ENCODE data around the gene SIPA1L2. TPM values are rescaled to one million over a fixed set of nuclear protein-coding genes. Genes with fewer than 3 reads are reported as not detected.
"Not testable (repeated sequence)": the region's sequence is repeated elsewhere in the genome, so short reads cannot be mapped to it uniquely, and the experiment has no call there.

Gene SIPA1L2
- total and polyA plus RNA-seq, 2 of the 4 experiments (the other 2 are of a cell fraction) = 7.1 to 13.4 TPM

- ATAC-seq (ENCODE audit: low read depth); CTCF ChIA-PET: not testable (repeated sequence)
- 90% methylated on average over 4 of the region's 11 CpGs; no CpG with 5 or more reads in 1 of the 2 experiments for WGBS, 2 experiments (ENCODE audit: extremely low coverage in 2 of 2, insufficient read length in 1 of 2)
These were observed 18.8 kb downstream of the SIPA1L2 start for GRCh38 chr1:232610902-232611745.

More at GRCh38 chr1:232610902-232611745, 18.8 kb downstream of the SIPA1L2 start:
- H3K9me1 ChIP-seq (ENCODE audit: insufficient read depth, low read length); H3K9me3 ChIP-seq (ENCODE audit: control insufficient read depth, insufficient read depth, low read length); BruUV-seq (replicated peaks); H3K27ac ChIP-seq (ENCODE audit: insufficient read depth, low read length); H3K14ac ChIP-seq (replicated peaks; ENCODE audit: low read depth, low read length); H2AK5ac ChIP-seq (ENCODE audit: low read depth, low read length); DNase-seq; H3K36me3 ChIP-seq (ENCODE audit: control insufficient read depth, insufficient read depth, low read length); H3K27me3 ChIP-seq (ENCODE audit: control insufficient read depth, insufficient read depth, low read length); H2AFZ ChIP-seq (replicated peaks; ENCODE audit: low read length, poor library complexity); H3K18ac ChIP-seq (ENCODE audit: low read depth, low read length); H4K91ac ChIP-seq (ENCODE audit: insufficient read depth, low read depth, low read length); H3K4me2 ChIP-seq (ENCODE audit: low read depth, low read length); H2BK5ac ChIP-seq (ENCODE audit: low read depth, low read length, poor library complexity, severe bottlenecking); POLR2A ChIA-PET (ENCODE audit: unreplicated experiment); H2AK9ac ChIP-seq (replicated peaks; ENCODE audit: low read depth, low read length, poor library complexity); H3K4ac ChIP-seq (ENCODE audit: low read depth, low read length); H3K4me3 ChIP-seq (ENCODE audit: insufficient read depth, low read depth, low read length); H3K56ac ChIP-seq (ENCODE audit: extremely low read depth, insufficient read depth, low read length); H3K9ac ChIP-seq (ENCODE audit: low read depth, low read length); H3K23ac ChIP-seq (ENCODE audit: low read depth, low read length); H4K8ac ChIP-seq (ENCODE audit: low read depth in 2 of 2, low read length in 2 of 2); H2BK15ac ChIP-seq (ENCODE audit: low read depth, low read length); H2BK20ac ChIP-seq (ENCODE audit: low read depth, low read length); dilution Hi-C loops (cut with HindIII; ENCODE audit: low sequenced_read_pairs, unreplicated experiment); H2BK120ac ChIP-seq (ENCODE audit: low read depth, low read length); H4K5ac ChIP-seq (ENCODE audit: low read depth, low read length): not testable (repeated sequence)
- Histone ChIP-seq H3K4me1 (ENCODE audit: control insufficient read depth, insufficient read depth, low read length) (peaks cover 13% of the 10 kb centered on the region), H4K20me1 (ENCODE audit: insufficient read depth, low read length) (peaks cover 11% of the 10 kb centered on the region; the same call in 1 of the 2 replicates), H3K79me1 (ENCODE audit: low read depth in 1 of 2, low read length in 2 of 2) (peaks cover 4 to 20% of the 10 kb centered on the region in 2 experiments; a peak in 3 of 4 replicates)
- intact Hi-C loops (cut with micrococcal nuclease) (loop anchor here (5.0 kb wide), 2 partner anchors 94 to 134 kb away; no protein-coding TSS in a partner anchor), in situ Hi-C loops (cut with MboI; ENCODE audit: low sequenced_read_pairs) (loop anchor here (10.0 kb wide), 1 partner anchor 596 kb away; no protein-coding TSS in a partner anchor)

Data from IMR-90 (cell line).